Mesodermal cell (in vitro differentiated cells): ENCODE measurements around the gene MED31.
"Not testable (repeated sequence)": the region's sequence is repeated elsewhere in the genome, so short reads cannot be mapped to it uniquely, and the experiment has no call there.

Experiments used
- H3K27ac ChIP-seq: 2 replicates; pipeline ENCODE4 v1.7.0; 2013; ENCODE audit warnings: mild to moderate bottlenecking, low read depth, low read length, moderate library complexity; ENCODE audit not compliant: severe bottlenecking
- H3K36me3 ChIP-seq: 2 replicates; pipeline ENCODE4 v1.7.1; 2013; ENCODE audit warnings: mild to moderate bottlenecking, low read length, moderate library complexity; ENCODE audit not compliant: control insufficient read depth, insufficient read depth
- H3K4me1 ChIP-seq: one replicate; pipeline ENCODE4 v1.7.1; 2013; ENCODE audit warnings: mild to moderate bottlenecking, low read length; ENCODE audit not compliant: insufficient read depth, control insufficient read depth, poor library complexity, severe bottlenecking
- H3K4me3 ChIP-seq: 2 replicates; pipeline ENCODE4 v1.7.0; 2013; ENCODE audit warnings: low read length, control low read depth, mild to moderate bottlenecking; ENCODE audit not compliant: insufficient read depth, poor library complexity, severe bottlenecking; ENCODE audit errors: extremely low read depth
- H3K9me3 ChIP-seq: 2 replicates; pipeline ENCODE4 v1.7.1; 2013; ENCODE audit warnings: mild to moderate bottlenecking, low read length, moderate library complexity; ENCODE audit not compliant: control insufficient read depth
- WGBS, 2 experiments: methylation state at CpG; one replicate each; pipeline ENCODE4 v1.1.5; 2013; ENCODE audit warnings: missing lambda C conversion rate in 2 of 2; ENCODE audit not compliant: insufficient coverage in 2 of 2; 5-methylcytosine and 5-hydroxymethylcytosine counted together

MED31 gene

GRCh38 chr17:6656797-6657632, 5.6 kb upstream of the MED31 start:
- not testable (repeated sequence) for H3K36me3 ChIP-seq, H3K9me3 ChIP-seq, H3K27ac ChIP-seq
- 7 to 10% methylated on average over 14 to 20 of the region's 55 CpGs for WGBS, 2 experiments
- peaks cover 12% of the 10 kb centered on the region for H3K4me1 ChIP-seq
- peak overlapping the region; percentile 21 for H3K4me3 ChIP-seq

- 0% methylated on average over 9 of the region's 41 CpGs; no CpG with 5 or more reads in 1 of the 2 experiments for WGBS, 2 experiments
- H3K4me1 ChIP-seq = peaks cover 12% of the 10 kb centered on the region
- peak overlapping the region; percentile 23 for H3K4me3 ChIP-seq
- H3K27ac ChIP-seq, H3K36me3 ChIP-seq, H3K9me3 ChIP-seq: not testable (repeated sequence)
Measured at GRCh38 chr17:6655732-6656361, 4.4 kb upstream of the MED31 start.

- 6 to 7% methylated on average over 19 to 37 of the region's 46 CpGs for WGBS, 2 experiments
- H3K4me3 ChIP-seq = peak overlapping the region; percentile 23
- no peaks in the 10 kb centered on the region for H3K9me3 ChIP-seq
- no peak overlapping the region for H3K27ac ChIP-seq
- H3K36me3 ChIP-seq = no peaks in the 10 kb centered on the region
- peaks cover 14% of the 10 kb centered on the region for H3K4me1 ChIP-seq
Measured at GRCh38 chr17:6654841-6655731, 3.7 kb upstream of the MED31 start.

- H3K36me3 ChIP-seq = peaks cover 26% of the 10 kb centered on the region
- H3K27ac ChIP-seq = peak overlapping the region; percentile 33
- H3K4me1 ChIP-seq = peaks cover 16% of the 10 kb centered on the region
- H3K4me3 ChIP-seq = peak overlapping the region; percentile 72
- WGBS, 2 experiments = 60% methylated on average over 45 to 47 of the region's 47 CpGs
- no peaks in the 10 kb centered on the region for H3K9me3 ChIP-seq
Measured at GRCh38 chr17:6651919-6652452, 581 bp upstream of the MED31 start.

GRCh38 chr17:6648181-6648580, 3.2 kb downstream of the MED31 start:
- no peak overlapping the region for H3K4me3 ChIP-seq
- H3K36me3 ChIP-seq = peaks cover 54% of the 10 kb centered on the region

GRCh38 chr17:6643451-6644125, 7.8 kb downstream of the MED31 start:
- H3K4me3 ChIP-seq = no peak overlapping the region
- WGBS, 2 experiments = 91% methylated on average over 3 of the region's 5 CpGs; no CpG with 5 or more reads in 1 of the 2 experiments
- H3K9me3 ChIP-seq = no peaks in the 10 kb centered on the region
- H3K36me3 ChIP-seq = peaks cover 45% of the 10 kb centered on the region
- no peak overlapping the region for H3K27ac ChIP-seq
- H3K4me1 ChIP-seq = peaks cover 14% of the 10 kb centered on the region

More at GRCh38 chr17:6648181-6648580, 3.2 kb downstream of the MED31 start:
- Histone ChIP-seq H3K9me3 (no peaks in the 10 kb centered on the region), H3K27ac (no peak overlapping the region), H3K4me1 (peaks cover 4% of the 10 kb centered on the region)

- peaks cover 36% of the 10 kb centered on the region for H3K36me3 ChIP-seq
- H3K9me3 ChIP-seq = no peaks in the 10 kb centered on the region
- no peak overlapping the region for H3K4me3 ChIP-seq
- H3K4me1 ChIP-seq = peaks cover 14% of the 10 kb centered on the region
- H3K27ac ChIP-seq = no peak overlapping the region
- no CpG with 5 or more reads among the region's 2 CpGs for WGBS, 2 experiments
Measured at GRCh38 chr17:6642592-6642991, 8.8 kb downstream of the MED31 start.

DNA sequence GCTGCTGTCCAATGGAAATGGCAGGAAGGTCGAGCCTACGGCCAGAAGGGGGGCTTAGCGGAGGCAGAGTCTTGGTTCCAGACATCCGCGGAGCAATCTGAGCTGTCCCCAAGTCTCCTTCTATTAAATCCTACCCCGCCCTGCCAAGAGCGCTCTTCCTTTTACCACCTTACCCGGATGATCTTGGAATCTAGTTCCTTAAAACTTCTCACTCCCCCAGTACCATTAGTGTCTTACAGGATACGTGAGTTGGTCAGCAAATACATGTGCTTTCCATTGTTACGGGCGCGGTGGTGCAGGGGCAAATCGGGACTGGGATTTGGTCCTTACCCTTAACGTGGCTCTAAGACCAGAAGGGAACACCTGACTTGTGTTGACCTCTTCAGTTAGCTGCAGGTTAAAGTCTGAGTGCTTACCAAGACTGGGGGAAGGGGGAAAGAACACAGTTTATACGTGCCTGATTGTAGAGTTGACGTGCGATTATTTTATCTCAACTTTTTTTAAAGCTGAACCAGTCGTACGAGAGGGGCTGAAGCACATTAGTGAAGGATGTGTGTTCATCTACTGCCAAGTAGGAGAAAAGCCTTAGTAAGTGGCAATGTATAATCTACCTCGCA, 10.1 kb downstream of the MED31 start:
- peaks cover 30% of the 10 kb centered on the region for H3K36me3 ChIP-seq
- no peaks in the 10 kb centered on the region for H3K9me3 ChIP-seq
- H3K4me3 ChIP-seq = peak overlapping the region; percentile 80
- H3K4me1 ChIP-seq = peaks cover 14% of the 10 kb centered on the region
- H3K27ac ChIP-seq = peak overlapping the region; percentile 90
- WGBS, 2 experiments = 2 to 4% methylated on average over 19 of the region's 20 CpGs

DNA sequence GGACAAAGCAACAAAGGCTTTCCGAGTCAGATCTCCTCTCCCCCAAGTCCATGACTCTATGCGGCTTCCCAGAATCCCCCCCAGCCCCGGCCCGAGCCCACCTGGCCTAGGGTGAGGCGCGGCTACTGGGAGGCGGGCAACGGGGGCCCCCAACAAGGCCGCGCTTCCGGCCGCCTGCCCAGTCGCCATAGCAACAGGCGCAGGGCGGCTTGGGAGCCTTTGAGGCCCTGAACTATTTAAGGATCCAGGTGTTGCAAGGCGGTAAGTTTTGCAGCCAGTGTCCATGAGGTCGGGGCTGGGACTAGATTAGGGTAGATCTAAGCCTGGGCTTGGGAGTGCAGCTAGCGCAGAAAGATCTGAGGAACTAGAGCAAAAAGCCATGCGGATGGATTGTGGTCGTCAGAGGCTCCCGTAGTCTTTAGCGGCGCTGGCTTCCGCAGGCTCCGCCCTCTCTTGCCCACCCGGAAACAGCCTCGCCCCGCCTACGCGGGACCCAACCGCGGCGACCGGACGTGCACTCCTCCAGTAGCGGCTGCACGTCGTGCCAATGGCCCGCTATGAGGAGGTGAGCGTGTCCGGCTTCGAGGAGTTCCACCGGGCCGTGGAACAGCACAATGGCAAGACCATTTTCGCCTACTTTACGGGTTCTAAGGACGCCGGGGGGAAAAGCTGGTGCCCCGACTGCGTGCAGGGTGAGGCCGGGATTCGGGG, 10.7 kb downstream of the MED31 start, which contains the start of the genes KIAA0753 and TXNDC17:
KIAA0753 (minus strand) TSS at position 176 of the 711 bp plus-strand sequence. CDS start 5,608 bp downstream, outside the sequence.
TXNDC17 (plus strand) TSS at position 525 of the 711 bp plus-strand sequence; CDS start at position 548, 23 bp downstream.
- 0 to 1% methylated on average over 38 to 46 of the region's 52 CpGs for WGBS, 2 experiments
- H3K4me3 ChIP-seq = peak within 1 kb of the TSS; percentile 80
- peak within 1 kb of the TSS; percentile 90 for H3K27ac ChIP-seq
- H3K4me1 ChIP-seq = peaks cover 14% of the 10 kb centered on the region
- H3K36me3 ChIP-seq = peaks cover 29% of the 10 kb centered on the region
- no peaks in the 10 kb centered on the region for H3K9me3 ChIP-seq
